Measurements from ENCODE around the gene BSG.

DNA sequence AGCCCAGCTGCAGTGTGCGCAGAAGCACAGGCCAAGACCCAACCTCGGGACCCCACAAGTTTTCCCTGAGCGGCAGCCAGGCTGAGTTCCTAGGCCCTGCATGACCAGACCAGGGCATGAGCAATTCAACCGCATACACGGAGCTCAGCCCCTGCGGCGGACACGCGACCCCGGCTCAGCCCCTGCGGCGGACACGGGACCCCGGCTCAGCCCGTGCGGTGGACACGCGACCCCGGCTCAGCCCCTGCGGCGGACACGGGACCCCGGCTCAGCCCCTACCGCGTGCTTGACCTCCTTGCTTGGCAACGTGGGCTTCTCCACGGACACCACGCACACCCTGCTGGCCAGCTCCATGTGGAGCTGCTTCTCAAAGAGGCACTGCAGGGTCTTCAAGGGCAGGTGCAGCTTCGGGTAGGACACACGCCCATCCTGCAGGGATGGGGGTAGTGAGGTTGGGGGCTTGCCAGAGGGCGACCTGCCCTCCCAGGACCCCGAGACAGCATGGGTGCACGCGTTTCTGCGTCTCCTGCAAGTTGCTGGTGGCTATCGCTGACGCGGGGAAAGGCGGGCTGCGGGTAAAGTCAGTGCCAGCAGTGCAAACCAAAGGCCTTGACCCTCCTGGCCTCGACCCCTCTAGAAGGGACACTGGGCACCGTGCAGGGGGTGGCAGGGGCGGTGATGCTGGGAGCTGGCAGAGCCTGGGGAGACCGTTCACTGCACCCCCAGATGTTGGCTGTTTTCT lies 51.0 kb downstream of the BSG start:
- TF ChIP-seq, protein P1, sequence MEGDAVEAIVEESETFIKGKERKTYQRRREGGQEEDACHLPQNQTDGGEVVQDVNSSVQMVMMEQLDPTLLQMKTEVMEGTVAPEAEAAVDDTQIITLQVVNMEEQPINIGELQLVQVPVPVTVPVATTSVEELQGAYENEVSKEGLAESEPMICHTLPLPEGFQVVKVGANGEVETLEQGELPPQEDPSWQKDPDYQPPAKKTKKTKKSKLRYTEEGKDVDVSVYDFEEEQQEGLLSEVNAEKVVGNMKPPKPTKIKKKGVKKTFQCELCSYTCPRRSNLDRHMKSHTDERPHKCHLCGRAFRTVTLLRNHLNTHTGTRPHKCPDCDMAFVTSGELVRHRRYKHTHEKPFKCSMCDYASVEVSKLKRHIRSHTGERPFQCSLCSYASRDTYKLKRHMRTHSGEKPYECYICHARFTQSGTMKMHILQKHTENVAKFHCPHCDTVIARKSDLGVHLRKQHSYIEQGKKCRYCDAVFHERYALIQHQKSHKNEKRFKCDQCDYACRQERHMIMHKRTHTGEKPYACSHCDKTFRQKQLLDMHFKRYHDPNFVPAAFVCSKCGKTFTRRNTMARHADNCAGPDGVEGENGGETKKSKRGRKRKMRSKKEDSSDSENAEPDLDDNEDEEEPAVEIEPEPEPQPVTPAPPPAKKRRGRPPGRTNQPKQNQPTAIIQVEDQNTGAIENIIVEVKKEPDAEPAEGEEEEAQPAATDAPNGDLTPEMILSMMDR (IDR thresholded peaks at IDR 0.05; ENCODE audit: low read depth, low read length, missing input control): no peak
- TF ChIP-seq, protein P2, sequence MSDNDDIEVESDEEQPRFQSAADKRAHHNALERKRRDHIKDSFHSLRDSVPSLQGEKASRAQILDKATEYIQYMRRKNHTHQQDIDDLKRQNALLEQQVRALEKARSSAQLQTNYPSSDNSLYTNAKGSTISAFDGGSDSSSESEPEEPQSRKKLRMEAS (IDR thresholded peaks at IDR 0.05): no peak
- TF ChIP-seq SP1 (IDR thresholded peaks at IDR 0.05): no peak
- TF ChIP-seq, protein P3, sequence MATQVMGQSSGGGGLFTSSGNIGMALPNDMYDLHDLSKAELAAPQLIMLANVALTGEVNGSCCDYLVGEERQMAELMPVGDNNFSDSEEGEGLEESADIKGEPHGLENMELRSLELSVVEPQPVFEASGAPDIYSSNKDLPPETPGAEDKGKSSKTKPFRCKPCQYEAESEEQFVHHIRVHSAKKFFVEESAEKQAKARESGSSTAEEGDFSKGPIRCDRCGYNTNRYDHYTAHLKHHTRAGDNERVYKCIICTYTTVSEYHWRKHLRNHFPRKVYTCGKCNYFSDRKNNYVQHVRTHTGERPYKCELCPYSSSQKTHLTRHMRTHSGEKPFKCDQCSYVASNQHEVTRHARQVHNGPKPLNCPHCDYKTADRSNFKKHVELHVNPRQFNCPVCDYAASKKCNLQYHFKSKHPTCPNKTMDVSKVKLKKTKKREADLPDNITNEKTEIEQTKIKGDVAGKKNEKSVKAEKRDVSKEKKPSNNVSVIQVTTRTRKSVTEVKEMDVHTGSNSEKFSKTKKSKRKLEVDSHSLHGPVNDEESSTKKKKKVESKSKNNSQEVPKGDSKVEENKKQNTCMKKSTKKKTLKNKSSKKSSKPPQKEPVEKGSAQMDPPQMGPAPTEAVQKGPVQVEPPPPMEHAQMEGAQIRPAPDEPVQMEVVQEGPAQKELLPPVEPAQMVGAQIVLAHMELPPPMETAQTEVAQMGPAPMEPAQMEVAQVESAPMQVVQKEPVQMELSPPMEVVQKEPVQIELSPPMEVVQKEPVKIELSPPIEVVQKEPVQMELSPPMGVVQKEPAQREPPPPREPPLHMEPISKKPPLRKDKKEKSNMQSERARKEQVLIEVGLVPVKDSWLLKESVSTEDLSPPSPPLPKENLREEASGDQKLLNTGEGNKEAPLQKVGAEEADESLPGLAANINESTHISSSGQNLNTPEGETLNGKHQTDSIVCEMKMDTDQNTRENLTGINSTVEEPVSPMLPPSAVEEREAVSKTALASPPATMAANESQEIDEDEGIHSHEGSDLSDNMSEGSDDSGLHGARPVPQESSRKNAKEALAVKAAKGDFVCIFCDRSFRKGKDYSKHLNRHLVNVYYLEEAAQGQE (IDR thresholded peaks at IDR 0.05): no peak
- no peak for TF ChIP-seq GABPA (IDR thresholded peaks at IDR 0.05 in 1 of 2, conservative IDR thresholded peaks at IDR 0.05 in 1 of 2)
- TF ChIP-seq YY1 (IDR thresholded peaks at IDR 0.05): no peak
- TF ChIP-seq RAD21 (IDR thresholded peaks at IDR 0.05): no peak
